Neural progenitor cell (in vitro differentiated cells): ENCODE measurements around the gene PLIN5.

Source experiments
- EZH2 ChIP-seq: fragments of 200-600 bp; sonication (generic); IDR thresholded peaks from 2 replicates; pipeline ENCODE4 v1.6.1; 2017; ENCODE audit warnings: antibody characterized with exemption, mild to moderate bottlenecking, moderate library complexity
- EZH2phosphoT487 ChIP-seq: fragments of 200-600 bp; sonication (generic); IDR thresholded peaks from 2 replicates; pipeline ENCODE4 v1.6.1; 2017; ENCODE audit warnings: antibody characterized with exemption
- TF ChIP-seq, protein P1 (sequence below): fragments of 200-600 bp; sonication (generic); IDR thresholded peaks from 2 replicates; pipeline ENCODE4 v1.5.1; 2017; ENCODE audit warnings: antibody characterized with exemption, mild to moderate bottlenecking

DNA sequence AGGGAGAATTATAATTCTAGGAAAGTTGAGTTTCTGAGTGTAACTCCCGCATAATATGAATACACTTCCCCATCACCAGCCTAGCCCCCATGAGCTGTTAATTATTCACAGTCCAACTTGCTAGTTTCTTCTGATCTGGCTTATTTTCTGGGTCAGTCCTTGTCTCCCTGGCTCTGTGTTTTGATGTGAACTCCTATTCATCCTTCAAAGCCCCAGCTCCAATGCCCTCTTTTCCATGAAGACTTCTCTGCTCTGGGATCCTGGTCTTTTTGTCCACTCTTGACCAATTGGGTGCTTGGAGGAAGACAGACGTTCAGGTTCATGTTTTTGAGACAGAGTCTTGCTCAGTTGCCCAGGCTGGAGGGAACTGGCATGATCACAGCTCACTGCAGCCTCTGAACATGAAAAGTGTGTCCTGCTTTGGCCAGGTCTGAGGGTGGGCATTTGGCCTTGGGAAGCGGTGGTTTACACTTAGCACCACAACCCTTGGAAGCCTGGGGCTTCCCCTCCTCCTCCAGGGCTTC lies 4.2 kb upstream of the PLIN5 start:
- TF ChIP-seq, protein P1, sequence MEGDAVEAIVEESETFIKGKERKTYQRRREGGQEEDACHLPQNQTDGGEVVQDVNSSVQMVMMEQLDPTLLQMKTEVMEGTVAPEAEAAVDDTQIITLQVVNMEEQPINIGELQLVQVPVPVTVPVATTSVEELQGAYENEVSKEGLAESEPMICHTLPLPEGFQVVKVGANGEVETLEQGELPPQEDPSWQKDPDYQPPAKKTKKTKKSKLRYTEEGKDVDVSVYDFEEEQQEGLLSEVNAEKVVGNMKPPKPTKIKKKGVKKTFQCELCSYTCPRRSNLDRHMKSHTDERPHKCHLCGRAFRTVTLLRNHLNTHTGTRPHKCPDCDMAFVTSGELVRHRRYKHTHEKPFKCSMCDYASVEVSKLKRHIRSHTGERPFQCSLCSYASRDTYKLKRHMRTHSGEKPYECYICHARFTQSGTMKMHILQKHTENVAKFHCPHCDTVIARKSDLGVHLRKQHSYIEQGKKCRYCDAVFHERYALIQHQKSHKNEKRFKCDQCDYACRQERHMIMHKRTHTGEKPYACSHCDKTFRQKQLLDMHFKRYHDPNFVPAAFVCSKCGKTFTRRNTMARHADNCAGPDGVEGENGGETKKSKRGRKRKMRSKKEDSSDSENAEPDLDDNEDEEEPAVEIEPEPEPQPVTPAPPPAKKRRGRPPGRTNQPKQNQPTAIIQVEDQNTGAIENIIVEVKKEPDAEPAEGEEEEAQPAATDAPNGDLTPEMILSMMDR = no peak
- TF ChIP-seq EZH2phosphoT487 = no peak
- no peak for TF ChIP-seq EZH2
